NCI-H774 (cell line): ENCODE results near the gene GRB7.
"Not testable (repeated sequence)": the region's sequence is repeated elsewhere in the genome, so short reads cannot be mapped to it uniquely, and the experiment has no call there.

Experiments used
- DNase-seq: peaks from one replicate; lab custom pipeline; 2025; lab: John Stamatoyannopoulos, UW

The GRB7 gene

GRCh38 chr17:39737760-39738567 lies at the start of gene GRB7:
GRB7 (plus strand) TSS chr17:39737938; CDS start chr17:39742302, 4,364 bp downstream.
- peak; percentile 90 for DNase-seq

- DNase-seq: no peak
These were observed 49.3 kb upstream of the GRB7 start for GRCh38 chr17:39688475-39688835.

GRCh38 chr17:39688945-39689344 lies 48.8 kb upstream of the GRB7 start:
- DNase-seq: no peak

GRCh38 chr17:39694593-39694992 lies 43.1 kb upstream of the GRB7 start:
- no peak for DNase-seq

- DNase-seq: no peak
These were observed 42.7 kb upstream of the GRB7 start for GRCh38 chr17:39695089-39695474.

GRCh38 chr17:39696731-39697130 lies 41.0 kb upstream of the GRB7 start:
- no peak for DNase-seq

GRCh38 chr17:39697961-39698360 lies 39.8 kb upstream of the GRB7 start:
- no peak for DNase-seq

- DNase-seq: not testable (repeated sequence)
These were observed 38.5 kb upstream of the GRB7 start for GRCh38 chr17:39699157-39699817.

- no peak for DNase-seq
These were observed 38.0 kb upstream of the GRB7 start, which contains the start of gene ERBB2 for GRCh38 chr17:39699818-39700147. ERBB2 (plus strand) TSS chr17:39700064; CDS start chr17:39700239, 175 bp downstream.

GRCh38 chr17:39700148-39700987 lies 37.4 kb upstream of the GRB7 start:
- DNase-seq: no peak

GRCh38 chr17:39701012-39701783 lies 36.5 kb upstream of the GRB7 start:
- no peak for DNase-seq

GRCh38 chr17:39701784-39702422 lies 35.8 kb upstream of the GRB7 start:
- DNase-seq: no peak

- peak; percentile 66 for DNase-seq
These were observed 34.5 kb upstream of the GRB7 start for GRCh38 chr17:39702901-39703893.

GRCh38 chr17:39703913-39704312 lies 33.8 kb upstream of the GRB7 start:
- no peak for DNase-seq

GRCh38 chr17:39704821-39705551 lies 32.8 kb upstream of the GRB7 start:
- no peak for DNase-seq

- no peak for DNase-seq
These were observed 31.9 kb upstream of the GRB7 start for GRCh38 chr17:39705786-39706348.

GRCh38 chr17:39706383-39706782 lies 31.4 kb upstream of the GRB7 start:
- DNase-seq: no peak

GRCh38 chr17:39706921-39707337 lies 30.8 kb upstream of the GRB7 start:
- no peak for DNase-seq
